HCT116 (cell line): ENCODE measurements around the gene TARS2.

Source experiments
- ATF3 ChIP-seq: IDR thresholded peaks from 2 replicates; pipeline ENCODE4 v1.6.1; 2012
- CTCF ChIP-seq, 3 experiments: fragments of 200-600 bp in 1 of 3; sonication (generic) in 1 of 3; IDR thresholded peaks in 2 of 3; conservative IDR thresholded peaks in 1 of 3; 2 replicates each; pipeline ENCODE4 v1.5.1; 2012 to 2017; ENCODE audit warnings: low read depth in 2 of 3, low read length in 2 of 3, antibody characterized with exemption in 1 of 3, borderline replicate concordance in 1 of 3, control low read depth in 1 of 3, mild to moderate bottlenecking in 1 of 3, mixed read lengths in 1 of 3, mixed run types in 1 of 3, moderate library complexity in 1 of 3; ENCODE audit not compliant: insufficient read depth in 1 of 3
- EGR1 ChIP-seq: IDR thresholded peaks from 2 replicates; pipeline ENCODE4 v1.6.1; 2012; ENCODE audit warnings: low read depth
- ELF1 ChIP-seq: IDR thresholded peaks from 2 replicates; pipeline ENCODE4 v1.6.1; 2012; ENCODE audit warnings: low read depth, borderline replicate concordance
- EZH2phosphoT487 ChIP-seq: fragments of 200-600 bp; IDR thresholded peaks from 2 replicates; pipeline ENCODE4 v1.6.1; 2018; ENCODE audit warnings: antibody characterized with exemption, borderline replicate concordance
- POLR2AphosphoS5 ChIP-seq: IDR thresholded peaks from 2 replicates; pipeline ENCODE4 v1.6.1; 2011; ENCODE audit warnings: mild to moderate bottlenecking, low read depth, low read length, moderate library complexity
- RAD21 ChIP-seq: IDR thresholded peaks from 2 replicates; pipeline ENCODE4 v1.6.1; 2012; ENCODE audit warnings: low read depth, mild to moderate bottlenecking
- REST ChIP-seq: IDR thresholded peaks from 2 replicates; pipeline ENCODE4 v1.6.1; 2012; ENCODE audit warnings: low read depth
- SRF ChIP-seq: IDR thresholded peaks from 2 replicates; pipeline ENCODE4 v1.6.1; 2012; ENCODE audit warnings: low read depth
- TCF7L2 ChIP-seq: IDR thresholded peaks from 2 replicates; pipeline ENCODE4 v1.7.0; 2011; ENCODE audit warnings: borderline replicate concordance, inconsistent platforms; ENCODE audit not compliant: insufficient read depth, insufficient read length; ENCODE audit errors: extremely low read depth
- ZNF274 ChIP-seq: fragments of 200-500 bp; sonication (Bioruptor generic); IDR thresholded peaks from 2 replicates; pipeline ENCODE4 v1.6.1; 2014; ENCODE audit warnings: mild to moderate bottlenecking, low read depth, low read length, inconsistent platforms

GRCh38 chr1:150548324-150548631 lies 61.1 kb downstream of the TARS2 start:
- TF ChIP-seq CTCF (IDR thresholded peaks at IDR 0.05 in 2 of 3, conservative IDR thresholded peaks at IDR 0.05 in 1 of 3; ENCODE audit: borderline replicate concordance in 1 of 3, insufficient read depth in 1 of 3, low read depth in 2 of 3, low read length in 2 of 3) = no peak
- no peak for TF ChIP-seq REST
- TF ChIP-seq ATF3 = no peak
- no peak for TF ChIP-seq EZH2phosphoT487
- no peak for TF ChIP-seq ZNF274
- no peak for TF ChIP-seq ELF1
- TF ChIP-seq RAD21 = no peak
- TF ChIP-seq SRF = no peak
- TF ChIP-seq TCF7L2 = no peak
- no peak for TF ChIP-seq POLR2AphosphoS5
- no peak for TF ChIP-seq EGR1
